IMR-90 (cell line): ENCODE results near the gene ADAM12. TPM values are rescaled to one million over a fixed set of nuclear protein-coding genes. Genes with fewer than 3 reads are reported as not detected.

ENCODE experiments used
- ATAC-seq: fragments of 200-7000 bp; cut with Tn5 transposase; 2 replicates; pipeline ENCODE4 v1.9.1; 2020; ENCODE audit warnings: low read depth, mild to moderate bottlenecking, moderate library complexity
- BruUV-seq: library from RNA; stranded (reverse); fragments of 400-500 nt; replicated peaks from 2 replicates; lab custom pipeline; 2021; lab: Mats Ljungman, UMichigan
- CTCF ChIA-PET: fragments of 300-600 bp; formaldehyde crosslinking; extraction: SDS; loops from one replicate; lab custom pipeline; 2021; ENCODE audit warnings: antibody characterized with exemption; lab: Yijun Ruan, JAX
- POLR2A ChIA-PET: fragments of 300-600 bp; sonication (Branson Sonifier 250); formaldehyde crosslinking; loops from one replicate; lab custom pipeline; 2022; ENCODE audit warnings: antibody characterized with exemption; ENCODE audit not compliant: unreplicated experiment; lab: Charles Lee
- DNase-seq: peaks from one replicate; pipeline ENCODE4 v3.0.0; 2013
- H2AFZ ChIP-seq: replicated peaks from 2 replicates; pipeline ENCODE3; 2013; ENCODE audit warnings: low read length, mild to moderate bottlenecking; ENCODE audit not compliant: poor library complexity
- H2AK5ac ChIP-seq: 2 replicates; pipeline ENCODE4 v1.6.1; 2013; ENCODE audit warnings: low read depth, low read length, inconsistent platforms
- H2AK9ac ChIP-seq: replicated peaks from 2 replicates; pipeline ENCODE3; 2013; ENCODE audit warnings: mild to moderate bottlenecking, low read depth, low read length, moderate library complexity; ENCODE audit not compliant: poor library complexity
- H2BK120ac ChIP-seq: 2 replicates; pipeline ENCODE4 v1.6.1; 2013; ENCODE audit warnings: low read depth, low read length, inconsistent platforms
- H2BK15ac ChIP-seq: 3 replicates; pipeline ENCODE4 v1.6.1; 2013; ENCODE audit warnings: low read depth, low read length, inconsistent platforms
- H2BK20ac ChIP-seq: 2 replicates; pipeline ENCODE4 v1.6.1; 2013; ENCODE audit warnings: low read depth, mild to moderate bottlenecking, inconsistent platforms, low read length, moderate library complexity
- H2BK5ac ChIP-seq: 2 replicates; pipeline ENCODE4 v1.6.1; 2013; ENCODE audit warnings: mild to moderate bottlenecking, low read depth, low read length, inconsistent platforms; ENCODE audit not compliant: poor library complexity, severe bottlenecking
- H3K14ac ChIP-seq: replicated peaks from 2 replicates; pipeline ENCODE4 v1.6.1; 2013; ENCODE audit warnings: low read depth, low read length, inconsistent platforms
- H3K18ac ChIP-seq: 2 replicates; pipeline ENCODE4 v1.6.1; 2013; ENCODE audit warnings: low read depth, low read length, control low read depth
- H3K23ac ChIP-seq: 2 replicates; pipeline ENCODE4 v1.6.1; 2013; ENCODE audit warnings: low read depth, low read length, inconsistent platforms
- H3K27ac ChIP-seq: 2 replicates; pipeline ENCODE4 v1.5.1; 2013; ENCODE audit warnings: mild to moderate bottlenecking, control low read depth, low read length; ENCODE audit not compliant: insufficient read depth
- H3K27me3 ChIP-seq: 2 replicates; pipeline ENCODE4 v1.6.1; 2013; ENCODE audit warnings: low read length; ENCODE audit not compliant: control insufficient read depth, insufficient read depth
- H3K36me3 ChIP-seq: 2 replicates; pipeline ENCODE4 v1.6.1; 2013; ENCODE audit warnings: low read length, mixed read lengths; ENCODE audit not compliant: control insufficient read depth, insufficient read depth
- H3K4ac ChIP-seq: 2 replicates; pipeline ENCODE4 v1.6.1; 2013; ENCODE audit warnings: low read depth, low read length, inconsistent platforms
- H3K4me1 ChIP-seq: 2 replicates; pipeline ENCODE4 v1.6.1; 2013; ENCODE audit warnings: low read length, mixed read lengths; ENCODE audit not compliant: control insufficient read depth, insufficient read depth
- H3K4me2 ChIP-seq: 2 replicates; pipeline ENCODE4 v1.6.1; 2013; ENCODE audit warnings: low read depth, mild to moderate bottlenecking, control low read depth, low read length, moderate library complexity
- H3K4me3 ChIP-seq: 2 replicates; pipeline ENCODE4 v1.5.1; 2013; ENCODE audit warnings: low read depth, mild to moderate bottlenecking, control low read depth, low read length, moderate library complexity; ENCODE audit not compliant: insufficient read depth
- H3K56ac ChIP-seq: 2 replicates; pipeline ENCODE4 v1.6.1; 2013; ENCODE audit warnings: low read length, inconsistent platforms; ENCODE audit not compliant: insufficient read depth; ENCODE audit errors: extremely low read depth
- H3K79me1 ChIP-seq, 2 experiments: 2 replicates each; pipeline ENCODE4 v1.6.1; 2013; ENCODE audit warnings: low read length in 2 of 2, inconsistent platforms in 1 of 2, low read depth in 1 of 2
- H3K9ac ChIP-seq: 2 replicates; pipeline ENCODE4 v1.6.1; 2013; ENCODE audit warnings: low read depth, low read length, control low read depth
- H3K9me1 ChIP-seq: 2 replicates; pipeline ENCODE4 v1.6.1; 2013; ENCODE audit warnings: low read length, inconsistent platforms; ENCODE audit not compliant: insufficient read depth
- H3K9me3 ChIP-seq: 2 replicates; pipeline ENCODE4 v1.6.1; 2013; ENCODE audit warnings: low read length; ENCODE audit not compliant: control insufficient read depth, insufficient read depth
- H4K20me1 ChIP-seq: 2 replicates; pipeline ENCODE4 v1.6.1; 2013; ENCODE audit warnings: low read length, inconsistent platforms; ENCODE audit not compliant: insufficient read depth
- H4K5ac ChIP-seq: 2 replicates; pipeline ENCODE4 v1.6.1; 2013; ENCODE audit warnings: mild to moderate bottlenecking, low read depth, low read length, control low read depth
- H4K8ac ChIP-seq, 2 experiments: 2 replicates each; pipeline ENCODE4 v1.6.1; 2013; ENCODE audit warnings: low read depth in 2 of 2, low read length in 2 of 2, control low read depth in 1 of 2, inconsistent platforms in 1 of 2
- H4K91ac ChIP-seq: 2 replicates; pipeline ENCODE4 v1.6.1; 2013; ENCODE audit warnings: low read depth, low read length, inconsistent platforms; ENCODE audit not compliant: insufficient read depth
- BHLHE40 ChIP-seq: fragments of 150-350 bp; IDR thresholded peaks from 2 replicates; pipeline ENCODE4 v1.6.1; 2016; ENCODE audit warnings: mild to moderate bottlenecking, low read depth, low read length
- CEBPB ChIP-seq: IDR thresholded peaks from 2 replicates; pipeline ENCODE4 v1.6.1; 2012; ENCODE audit warnings: low read depth, low read length, improper control_type of control experiment
- CHD1 ChIP-seq: IDR thresholded peaks from 2 replicates; pipeline ENCODE4 v1.6.1; 2012; ENCODE audit warnings: low read depth, low read length, improper control_type of control experiment
- CTCF ChIP-seq: conservative IDR thresholded peaks from 2 replicates; pipeline ENCODE4 v1.5.1; 2012; ENCODE audit warnings: mild to moderate bottlenecking, low read depth, low read length, improper control_type of control experiment
- ELK1 ChIP-seq: fragments of 150-350 bp; IDR thresholded peaks from 2 replicates; pipeline ENCODE4 v1.6.1; 2016; ENCODE audit warnings: low read depth, mild to moderate bottlenecking, low read length, moderate library complexity, borderline replicate concordance
- FOS ChIP-seq: fragments of 150-350 bp; IDR thresholded peaks from 2 replicates; pipeline ENCODE4 v1.6.1; 2016; ENCODE audit warnings: low read depth, low read length
- MAFK ChIP-seq: IDR thresholded peaks from 2 replicates; pipeline ENCODE4 v1.6.1; 2012; ENCODE audit warnings: low read depth, low read length, improper control_type of control experiment
- MAZ ChIP-seq: IDR thresholded peaks from 2 replicates; pipeline ENCODE4 v1.6.1; 2012; ENCODE audit warnings: low read depth, mild to moderate bottlenecking, low read length, improper control_type of control experiment, moderate library complexity, borderline replicate concordance
- MXI1 ChIP-seq: IDR thresholded peaks from 2 replicates; pipeline ENCODE4 v1.6.1; 2012; ENCODE audit warnings: low read depth, mild to moderate bottlenecking, low read length, moderate library complexity, borderline replicate concordance
- NFE2L2 ChIP-seq: fragments of 150-350 bp; IDR thresholded peaks from 2 replicates; pipeline ENCODE4 v1.6.1; 2016; ENCODE audit warnings: low read depth, mild to moderate bottlenecking, low read length
- POLR2A ChIP-seq: IDR thresholded peaks from 2 replicates; pipeline ENCODE4 v1.6.1; 2012; ENCODE audit warnings: mild to moderate bottlenecking, low read depth, low read length
- RAD21 ChIP-seq: IDR thresholded peaks from 2 replicates; pipeline ENCODE4 v1.6.1; 2012; ENCODE audit warnings: low read length, improper control_type of control experiment
- RCOR1 ChIP-seq: IDR thresholded peaks from 2 replicates; pipeline ENCODE4 v1.6.1; 2012; ENCODE audit warnings: mild to moderate bottlenecking, low read length, improper control_type of control experiment; ENCODE audit not compliant: insufficient replicate concordance
- RFX5 ChIP-seq: IDR thresholded peaks from 2 replicates; pipeline ENCODE4 v1.8.0; 2012; ENCODE audit warnings: low read depth, mild to moderate bottlenecking, low read length, moderate library complexity
- SMC3 ChIP-seq: fragments of 150-350 bp; IDR thresholded peaks from 2 replicates; pipeline ENCODE4 v1.6.1; 2016; ENCODE audit warnings: low read depth, mild to moderate bottlenecking, antibody characterized with exemption, low read length, moderate library complexity
- USF2 ChIP-seq: fragments of 150-350 bp; IDR thresholded peaks from 2 replicates; pipeline ENCODE4 v1.6.1; 2017; ENCODE audit warnings: mild to moderate bottlenecking, antibody characterized with exemption, low read length, low read depth
- WGBS, 2 experiments: methylation state at CpG; one replicate each; pipeline versions ENCODE4 v1.1.5 to v1.1.7; 2013; ENCODE audit warnings: missing lambda C conversion rate in 2 of 2; ENCODE audit not compliant: insufficient read length in 1 of 2; ENCODE audit errors: extremely low coverage in 2 of 2; 5-methylcytosine and 5-hydroxymethylcytosine counted together
- dilution Hi-C: fragments of 300-500 bp; cut with HindIII; formaldehyde crosslinking; loops from one replicate; pipeline ENCODE4 v1.14.3; 2018; ENCODE audit warnings: low sequenced_read_pairs; ENCODE audit not compliant: unreplicated experiment
- in situ Hi-C: fragments of 300-500 bp; cut with MboI; formaldehyde crosslinking; loops from 3 replicates; pipeline ENCODE4 v1.14.3; 2019; ENCODE audit warnings: low sequenced_read_pairs, inconsistent platforms, mixed read lengths
- intact Hi-C: fragments of 100-400 bp; cut with micrococcal nuclease; formaldehyde crosslinking; loops from 2 replicates; pipeline ENCODE4 v1.10.0; 2022
- polyA plus RNA-seq, 3 experiments: library from polyadenylated mRNA; depleted of rRNA; stranded (reverse); fragments of >200 nt; gene quantifications; 2 replicates each; pipeline ENCODE4 v1.2.3, GENCODE V29; 2012; ENCODE audit warnings: low replicate concordance in 1 of 3
- total RNA-seq: library from RNA; depleted of rRNA; stranded (reverse); fragments of >200 nt; gene quantifications from 2 replicates; pipeline ENCODE4 v1.2.3, GENCODE V29; 2012

The ADAM12 gene
- total and polyA plus RNA-seq, 2 of the 4 experiments (the other 2 are of a cell fraction): 9.6 to 10.2 TPM

- in situ Hi-C loops: no loop called here
- Histone ChIP-seq H4K91ac (peak overlapping the region; percentile 59), H2BK120ac (no peak overlapping the region), H2AFZ (no peak overlapping the region), H3K4me1 (peaks cover 2% of the 10 kb centered on the region; the same call in 1 of the 2 replicates), H3K56ac (no peak overlapping the region), H2BK15ac (no peak overlapping the region), H3K79me1 (no peaks in the 10 kb centered on the region), H3K9me1 (no peaks in the 10 kb centered on the region), H3K9me3 (peaks cover 11% of the 10 kb centered on the region), H3K27ac (no peak overlapping the region), H2BK20ac (no peak overlapping the region), H3K9ac (no peak overlapping the region), H3K14ac (no peak overlapping the region), H3K4ac (no peak overlapping the region), H4K5ac (no peak overlapping the region), H3K27me3 (no peaks in the 10 kb centered on the region), H4K20me1 (no peaks in the 10 kb centered on the region), H2AK9ac (no peak overlapping the region), H3K23ac (no peak overlapping the region), H3K4me2 (no peak overlapping the region), H2AK5ac (no peak overlapping the region), H4K8ac (peak overlapping the region in 1 of 2 experiments; percentile 35; a peak in 1 of 4 replicates), H3K18ac (no peak overlapping the region), H2BK5ac (no peak overlapping the region), H3K4me3 (no peak overlapping the region), H3K36me3 (no peaks in the 10 kb centered on the region)
- POLR2A ChIA-PET: no interaction called here
- dilution Hi-C loops: no loop called here
- no CpG with 5 or more reads among the region's 12 CpGs for WGBS, 2 experiments
- DNase-seq (no peak), ATAC-seq (no peak)
- no peak for TF ChIP-seq MXI1
- no peak for TF ChIP-seq MAZ
- no peak for TF ChIP-seq BHLHE40
- no peak for TF ChIP-seq CTCF
- no peak for TF ChIP-seq RAD21
- no peak for TF ChIP-seq CHD1
- no peak for TF ChIP-seq SMC3
- TF ChIP-seq MAFK: no peak
- no peak for TF ChIP-seq RCOR1
- TF ChIP-seq POLR2A: no peak
- no peak for TF ChIP-seq ELK1
- TF ChIP-seq FOS: no peak
- no peak for TF ChIP-seq NFE2L2
- no peak for TF ChIP-seq RFX5
- no peak for TF ChIP-seq CEBPB
- no peak for TF ChIP-seq USF2
- CTCF ChIA-PET: no interaction called here
- intact Hi-C loops: no loop called here
- BruUV-seq: no TSS peak
Observed at GRCh38 chr10:126420567-126421300, 32.5 kb upstream of the ADAM12 start.
